ENCODE measurements around the gene ELMO1.

- no peak for TF ChIP-seq CTCF (IDR thresholded peaks at IDR 0.05)
- TF ChIP-seq POLR2AphosphoS5 (IDR thresholded peaks at IDR 0.05), result no peak
- TF ChIP-seq POLR2A (IDR thresholded peaks at IDR 0.05), result no peak
- TF ChIP-seq EP300 (IDR thresholded peaks at IDR 0.05), result no peak
Measured at GRCh38 chr7:37098762-37099161, 349.9 kb downstream of the ELMO1 start.
